BJ (cell line): ENCODE measurements around the gene PIGM. TPM values are rescaled to one million over a fixed set of nuclear protein-coding genes. Genes with fewer than 3 reads are reported as not detected.

Source experiments
- CTCF ChIA-PET: fragments of 350-600 bp; formaldehyde crosslinking; extraction: SDS; loops from one replicate; lab custom pipeline; 2021; ENCODE audit warnings: antibody characterized with exemption, inconsistent platforms; lab: Yijun Ruan, JAX
- POLR2A ChIA-PET: fragments of 300-600 bp; sonication (Branson Sonifier 250); formaldehyde crosslinking; extraction: SDS; loops from one replicate; lab custom pipeline; 2021; ENCODE audit warnings: antibody characterized with exemption; lab: Charles Lee
- DNase-seq: peaks from one replicate; pipeline ENCODE4 v3.0.0-alpha.2; 2011; ENCODE audit warnings: low read depth
- H3K27me3 ChIP-seq: 2 replicates; pipeline ENCODE4 v1.6.0; 2011; ENCODE audit warnings: low read length; ENCODE audit not compliant: control insufficient read depth, insufficient read depth
- H3K36me3 ChIP-seq: 2 replicates; pipeline ENCODE4 v1.5.1; 2011; ENCODE audit warnings: low read length; ENCODE audit not compliant: control insufficient read depth, insufficient read depth
- H3K4me3 ChIP-seq: 2 replicates; pipeline ENCODE4 v1.5.1; 2011; ENCODE audit warnings: low read depth, mild to moderate bottlenecking, control low read depth, low read length
- CTCF ChIP-seq: IDR thresholded peaks from 2 replicates; pipeline ENCODE4 v1.5.1; 2011; ENCODE audit warnings: low read depth, mild to moderate bottlenecking, control low read depth, inconsistent platforms, low read length, moderate library complexity; ENCODE audit not compliant: insufficient read depth
- polyA plus RNA-seq: library from polyadenylated mRNA; depleted of rRNA; stranded (reverse); fragments of >200 nt; gene quantifications from 2 replicates; pipeline ENCODE4 v1.2.3, GENCODE V29; 2011

PIGM gene
- polyA plus RNA-seq, 1 experiment: 3.5 TPM

GRCh38 chr1:160078512-160079195 is 46.9 kb upstream of the PIGM start:
- ChIA-PET POLR2A (no interaction called here), CTCF (interaction anchor here (0.7 to 7.2 kb wide), 27 partner anchors 8 to 202 kb away, joined by 3 to 74 read pairs (median 5); partner anchors contain the start of genes DCAF8, IGSF8, KCNJ10 and PIGM)
- Histone ChIP-seq H3K4me3 (no peak overlapping the region), H3K27me3 (peaks cover 37% of the 10 kb centered on the region), H3K36me3 (no peaks in the 10 kb centered on the region)
- TF ChIP-seq CTCF: peak; percentile 84
- DNase-seq: no peak

- no peak for TF ChIP-seq CTCF
- Histone ChIP-seq H3K27me3 (peaks cover 29% of the 10 kb centered on the region), H3K4me3 (no peak overlapping the region), H3K36me3 (no peaks in the 10 kb centered on the region)
- POLR2A ChIA-PET: interaction anchor here (0.6 kb wide), 3 partner anchors 72 to 166 kb away, joined by 3 to 7 read pairs (median 4); no protein-coding TSS in a partner anchor
- no peak for DNase-seq
- CTCF ChIA-PET: interaction anchor here (0.6 to 7.2 kb wide), 14 partner anchors 9 to 945 kb away, joined by 3 to 74 read pairs (median 10); partner anchors contain the start of genes DCAF8, IGSF8 and KCNJ10
Measured at GRCh38 chr1:160077486-160077885, 45.7 kb upstream of the PIGM start.

- no peak for TF ChIP-seq CTCF
- DNase-seq: no peak
- Histone ChIP-seq H3K4me3 (no peak overlapping the region), H3K36me3 (no peaks in the 10 kb centered on the region), H3K27me3 (peaks cover 26% of the 10 kb centered on the region)
- POLR2A ChIA-PET: no interaction called here
- CTCF ChIA-PET: interaction anchor here (1.2 to 7.2 kb wide), 4 partner anchors 10 to 301 kb away, joined by 3 to 74 read pairs (median 25); no protein-coding TSS in a partner anchor
Measured at GRCh38 chr1:160076295-160076694, 44.5 kb upstream of the PIGM start.

- peaks cover 25% of the 10 kb centered on the region for H3K27me3 ChIP-seq
- CTCF ChIA-PET: interaction anchor here (0.9 to 7.2 kb wide), 5 partner anchors 11 to 301 kb away, joined by 3 to 74 read pairs (median 3); no protein-coding TSS in a partner anchor
- POLR2A ChIA-PET: no interaction called here
Measured at GRCh38 chr1:160075836-160076235, 44.0 kb upstream of the PIGM start.

More at GRCh38 chr1:160075836-160076235, 44.0 kb upstream of the PIGM start:
- Histone ChIP-seq H3K36me3 (no peaks in the 10 kb centered on the region), H3K4me3 (no peak overlapping the region)
- no peak for TF ChIP-seq CTCF
- DNase-seq: no peak
